K562 (cell line): ENCODE data around the gene PFKL. TPM values are rescaled to one million over a fixed set of nuclear protein-coding genes. Genes with fewer than 3 reads are reported as not detected.

Source experiments
- KDM5B ChIP-seq: fragments of 200-600 bp; sonication (generic); IDR thresholded peaks from 2 replicates; pipeline ENCODE4 v1.6.1; 2012; ENCODE audit warnings: low read depth, mild to moderate bottlenecking, moderate library complexity, low read length, control low read depth, inconsistent platforms; ENCODE audit not compliant: insufficient replicate concordance
- polyA plus RNA-seq, 8 experiments: library from polyadenylated mRNA; depleted of rRNA in 4 of 8; stranded (reverse) in 5 of 8; unstranded in 3 of 8; fragments of >200 nt; fragmentation: Nextera tagmentation in 2 of 8; fragmentation: Illumina TruSeq in 1 of 8; extraction: Ambion mirVana in 2 of 8; extraction: Trizol in 1 of 8; gene quantifications; 2 replicates each; pipeline versions ENCODE4 v1.2.1 to v1.2.3, GENCODE V29; 2011 to 2014; ENCODE audit warnings: inconsistent platforms in 1 of 8, missing spikeins in 1 of 8
- total RNA-seq, 7 experiments: library from RNA; depleted of rRNA in 6 of 7; stranded (reverse); fragments of >200 nt in 6 of 7; fragmentation: Illumina TruSeq in 2 of 7; extraction: Trizol in 2 of 7; gene quantifications; 2 replicates each; pipeline versions ENCODE4 v1.2.1 to v1.2.3, GENCODE V29; 2011 to 2021; ENCODE audit warnings: low replicate concordance in 1 of 7
- TF ChIP-seq, protein P1 (sequence below): IDR thresholded peaks from 2 replicates; pipeline ENCODE4 v1.6.1; 2014; ENCODE audit warnings: antibody characterized with exemption
- TF ChIP-seq, protein P2 (sequence below): fragments of 450-650 bp; IDR thresholded peaks from 2 replicates; pipeline ENCODE4 v1.6.1; 2016; ENCODE audit warnings: low read depth

Gene PFKL
- total and polyA plus RNA-seq, 9 of the 15 experiments (the other 6 are each of a cell fraction or from before 2014, with no cell fraction given), result 1.1 to 124 (median 45.6) TPM

DNA sequence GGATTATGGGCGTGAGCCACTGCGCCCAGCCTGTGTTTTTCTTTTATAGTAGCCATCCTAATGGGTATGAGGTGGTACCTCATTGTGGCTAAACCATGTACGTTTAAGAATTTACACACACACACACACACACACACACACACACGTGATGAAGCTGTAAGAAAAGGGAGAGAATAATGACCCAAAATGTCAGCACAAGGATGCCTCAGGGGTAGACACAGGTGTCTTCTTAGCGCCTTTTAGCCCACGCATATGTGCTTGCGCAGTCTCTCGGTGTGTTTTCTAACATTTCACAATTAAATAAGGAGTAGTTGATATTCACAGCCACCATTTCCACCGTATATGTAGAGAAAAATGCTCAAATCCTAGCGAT is 782 bp upstream of the PFKL start (continued):
- no peak for TF ChIP-seq KDM5B
- TF ChIP-seq, protein P1, sequence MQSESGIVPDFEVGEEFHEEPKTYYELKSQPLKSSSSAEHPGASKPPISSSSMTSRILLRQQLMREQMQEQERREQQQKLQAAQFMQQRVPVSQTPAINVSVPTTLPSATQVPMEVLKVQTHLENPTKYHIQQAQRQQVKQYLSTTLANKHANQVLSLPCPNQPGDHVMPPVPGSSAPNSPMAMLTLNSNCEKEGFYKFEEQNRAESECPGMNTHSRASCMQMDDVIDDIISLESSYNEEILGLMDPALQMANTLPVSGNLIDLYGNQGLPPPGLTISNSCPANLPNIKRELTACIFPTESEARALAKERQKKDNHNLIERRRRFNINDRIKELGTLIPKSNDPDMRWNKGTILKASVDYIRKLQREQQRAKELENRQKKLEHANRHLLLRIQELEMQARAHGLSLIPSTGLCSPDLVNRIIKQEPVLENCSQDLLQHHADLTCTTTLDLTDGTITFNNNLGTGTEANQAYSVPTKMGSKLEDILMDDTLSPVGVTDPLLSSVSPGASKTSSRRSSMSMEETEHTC, result 0 out of 2 replicates have a peak, but pooled peaks have one; percentile 4
- TF ChIP-seq, protein P2, sequence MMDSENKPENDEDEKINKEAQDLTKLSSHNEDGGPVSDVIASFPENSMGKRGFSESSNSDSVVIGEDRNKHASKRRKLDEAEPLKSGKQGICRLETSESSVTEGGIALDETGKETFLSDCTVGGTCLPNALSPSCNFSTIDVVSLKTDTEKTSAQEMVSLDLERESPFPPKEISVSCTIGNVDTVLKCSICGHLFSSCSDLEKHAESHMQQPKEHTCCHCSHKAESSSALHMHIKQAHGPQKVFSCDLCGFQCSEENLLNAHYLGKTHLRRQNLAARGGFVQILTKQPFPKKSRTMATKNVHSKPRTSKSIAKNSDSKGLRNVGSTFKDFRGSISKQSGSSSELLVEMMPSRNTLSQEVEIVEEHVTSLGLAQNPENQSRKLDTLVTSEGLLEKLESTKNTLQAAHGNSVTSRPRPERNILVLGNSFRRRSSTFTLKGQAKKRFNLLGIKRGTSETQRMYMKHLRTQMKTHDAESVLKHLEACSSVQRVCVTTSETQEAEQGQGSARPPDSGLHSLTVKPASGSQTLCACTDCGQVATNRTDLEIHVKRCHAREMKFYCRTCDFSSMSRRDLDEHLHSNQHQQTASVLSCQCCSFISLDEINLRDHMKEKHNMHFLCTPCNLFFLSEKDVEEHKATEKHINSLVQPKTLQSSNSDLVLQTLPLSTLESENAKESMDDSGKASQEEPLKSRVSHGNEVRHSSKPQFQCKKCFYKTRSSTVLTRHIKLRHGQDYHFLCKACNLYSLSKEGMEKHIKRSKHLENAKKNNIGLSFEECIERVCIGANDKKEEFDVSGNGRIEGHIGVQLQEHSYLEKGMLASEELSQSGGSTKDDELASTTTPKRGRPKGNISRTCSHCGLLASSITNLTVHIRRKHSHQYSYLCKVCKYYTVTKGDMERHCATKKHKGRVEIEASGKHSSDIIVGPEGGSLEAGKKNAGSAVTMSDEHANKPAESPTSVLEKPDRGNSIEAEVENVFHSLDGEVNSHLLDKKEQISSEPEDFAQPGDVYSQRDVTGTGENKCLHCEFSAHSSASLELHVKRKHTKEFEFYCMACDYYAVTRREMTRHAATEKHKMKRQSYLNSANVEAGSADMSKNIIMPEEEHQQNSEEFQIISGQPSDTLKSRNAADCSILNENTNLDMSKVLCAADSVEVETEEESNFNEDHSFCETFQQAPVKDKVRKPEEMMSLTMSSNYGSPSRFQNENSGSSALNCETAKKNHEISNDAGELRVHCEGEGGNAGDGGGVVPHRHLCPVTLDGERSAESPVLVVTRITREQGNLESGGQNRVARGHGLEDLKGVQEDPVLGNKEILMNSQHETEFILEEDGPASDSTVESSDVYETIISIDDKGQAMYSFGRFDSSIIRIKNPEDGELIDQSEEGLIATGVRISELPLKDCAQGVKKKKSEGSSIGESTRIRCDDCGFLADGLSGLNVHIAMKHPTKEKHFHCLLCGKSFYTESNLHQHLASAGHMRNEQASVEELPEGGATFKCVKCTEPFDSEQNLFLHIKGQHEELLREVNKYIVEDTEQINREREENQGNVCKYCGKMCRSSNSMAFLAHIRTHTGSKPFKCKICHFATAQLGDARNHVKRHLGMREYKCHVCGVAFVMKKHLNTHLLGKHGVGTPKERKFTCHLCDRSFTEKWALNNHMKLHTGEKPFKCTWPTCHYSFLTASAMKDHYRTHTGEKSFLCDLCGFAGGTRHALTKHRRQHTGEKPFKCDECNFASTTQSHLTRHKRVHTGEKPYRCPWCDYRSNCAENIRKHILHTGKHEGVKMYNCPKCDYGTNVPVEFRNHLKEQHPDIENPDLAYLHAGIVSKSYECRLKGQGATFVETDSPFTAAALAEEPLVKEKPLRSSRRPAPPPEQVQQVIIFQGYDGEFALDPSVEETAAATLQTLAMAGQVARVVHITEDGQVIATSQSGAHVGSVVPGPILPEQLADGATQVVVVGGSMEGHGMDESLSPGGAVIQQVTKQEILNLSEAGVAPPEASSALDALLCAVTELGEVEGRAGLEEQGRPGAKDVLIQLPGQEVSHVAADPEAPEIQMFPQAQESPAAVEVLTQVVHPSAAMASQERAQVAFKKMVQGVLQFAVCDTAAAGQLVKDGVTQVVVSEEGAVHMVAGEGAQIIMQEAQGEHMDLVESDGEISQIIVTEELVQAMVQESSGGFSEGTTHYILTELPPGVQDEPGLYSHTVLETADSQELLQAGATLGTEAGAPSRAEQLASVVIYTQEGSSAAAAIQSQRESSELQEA, result no peak
